AG09319 (cell line): ENCODE data around the gene PCYT1A.

Experiments used
- DNase-seq: peaks from one replicate; pipeline ENCODE4 v3.0.0-alpha.2; 2010; ENCODE audit warnings: low read depth; ENCODE audit errors: extremely low read depth
- CTCF ChIP-seq: IDR thresholded peaks from 2 replicates; pipeline ENCODE4 v1.5.1; 2011; ENCODE audit warnings: low read depth, mild to moderate bottlenecking, inconsistent platforms, low read length, moderate library complexity

The PCYT1A gene

GRCh38 chr3:196198771-196199753 is 88.5 kb downstream of the PCYT1A start:
- no peak for TF ChIP-seq CTCF
- DNase-seq: no peak

GRCh38 chr3:196198081-196198675 is 89.3 kb downstream of the PCYT1A start:
- TF ChIP-seq CTCF: no peak
- DNase-seq: no peak

GRCh38 chr3:196197524-196197923 is 90.0 kb downstream of the PCYT1A start:
- no peak for TF ChIP-seq CTCF
- no peak for DNase-seq

GRCh38 chr3:196195664-196196265 is 91.8 kb downstream of the PCYT1A start:
- no peak for TF ChIP-seq CTCF
- DNase-seq: no peak

- no peak for DNase-seq
- no peak for TF ChIP-seq CTCF
These were observed 93.0 kb downstream of the PCYT1A start for GRCh38 chr3:196194542-196194915.

GRCh38 chr3:196193736-196194541 is 93.6 kb downstream of the PCYT1A start:
- DNase-seq: no peak

More at GRCh38 chr3:196193736-196194541, 93.6 kb downstream of the PCYT1A start:
- no peak for TF ChIP-seq CTCF
